H1 (cell line): ENCODE results near the gene PATJ.

Experiments used
- CTCF ChIP-seq, 3 experiments: IDR thresholded peaks; 1 replicate in 2 of 3; 2 replicates in 1 of 3; pipeline versions ENCODE4 v1.5.1 to v1.6.1; 2011; ENCODE audit warnings: low read length in 3 of 3, mild to moderate bottlenecking in 3 of 3, inconsistent platforms in 2 of 3, low read depth in 1 of 3, moderate library complexity in 1 of 3; ENCODE audit not compliant: insufficient read depth in 1 of 3; ENCODE audit errors: control extremely low read depth in 1 of 3
- EGR1 ChIP-seq: IDR thresholded peaks from 2 replicates; pipeline ENCODE4 v1.6.1; 2011; ENCODE audit warnings: low read depth, low read length, borderline replicate concordance
- EZH2 ChIP-seq: fragments of 200-600 bp; sonication (generic); IDR thresholded peaks from 2 replicates; pipeline ENCODE4 v1.7.1; 2012; ENCODE audit warnings: low read depth, mild to moderate bottlenecking, moderate library complexity, low read length, inconsistent platforms; ENCODE audit not compliant: severe bottlenecking
- KDM1A ChIP-seq: fragments of 200-600, 300-600 bp; sonication (generic); IDR thresholded peaks from 2 replicates; pipeline ENCODE4 v1.7.1; 2016; ENCODE audit warnings: mild to moderate bottlenecking, low read length, borderline replicate concordance
- MAX ChIP-seq: IDR thresholded peaks from 2 replicates; pipeline ENCODE4 v1.6.1; 2012; ENCODE audit warnings: inconsistent platforms
- POLR2A ChIP-seq, 2 experiments: IDR thresholded peaks; 1 replicate in 1 of 2; 2 replicates in 1 of 2; pipeline ENCODE4 v1.6.1; 2011; ENCODE audit warnings: low read depth in 2 of 2, low read length in 2 of 2, mild to moderate bottlenecking in 2 of 2; ENCODE audit errors: control extremely low read depth in 1 of 2
- SIN3A ChIP-seq, 2 experiments: IDR thresholded peaks in 1 of 2; conservative IDR thresholded peaks in 1 of 2; 2 replicates each; pipeline ENCODE4 v1.6.1; 2011 to 2012; ENCODE audit warnings: low read length in 2 of 2, improper control_type of control experiment in 1 of 2, low read depth in 1 of 2, mild to moderate bottlenecking in 1 of 2
- TEAD4 ChIP-seq: IDR thresholded peaks from 2 replicates; pipeline ENCODE4 v1.6.1; 2012; ENCODE audit warnings: low read depth, low read length, inconsistent platforms, mixed read lengths
- ZNF274 ChIP-seq: IDR thresholded peaks from 2 replicates; pipeline ENCODE4 v1.7.0; 2012; ENCODE audit warnings: low read length, borderline replicate concordance; ENCODE audit errors: extremely low read depth
- TF ChIP-seq, protein P1 (sequence below): IDR thresholded peaks from 2 replicates; pipeline ENCODE4 v1.6.1; 2011; ENCODE audit warnings: low read length, improper control_type of control experiment

GRCh38 chr1:62176597-62177312, 434.5 kb downstream of the PATJ start:
- TF ChIP-seq EZH2 (no peak), POLR2A (IDR thresholded peaks at IDR 0.05; ENCODE audit: control extremely low read depth in 1 of 2, low read depth in 2 of 2, low read length in 2 of 2) (no peak), CTCF (IDR thresholded peaks at IDR 0.05; ENCODE audit: control extremely low read depth in 1 of 3, insufficient read depth in 1 of 3, low read depth in 1 of 3, low read length in 3 of 3) (no peak), KDM1A (no peak; the same call in 1 of the 2 replicates), TEAD4 (no peak), ZNF274 (no peak), EGR1 (no peak), MAX (no peak), SIN3A (conservative IDR thresholded peaks at IDR 0.05 in 1 of 2, IDR thresholded peaks at IDR 0.05 in 1 of 2; ENCODE audit: low read depth in 1 of 2, low read length in 2 of 2) (no peak)
- TF ChIP-seq, protein P1, sequence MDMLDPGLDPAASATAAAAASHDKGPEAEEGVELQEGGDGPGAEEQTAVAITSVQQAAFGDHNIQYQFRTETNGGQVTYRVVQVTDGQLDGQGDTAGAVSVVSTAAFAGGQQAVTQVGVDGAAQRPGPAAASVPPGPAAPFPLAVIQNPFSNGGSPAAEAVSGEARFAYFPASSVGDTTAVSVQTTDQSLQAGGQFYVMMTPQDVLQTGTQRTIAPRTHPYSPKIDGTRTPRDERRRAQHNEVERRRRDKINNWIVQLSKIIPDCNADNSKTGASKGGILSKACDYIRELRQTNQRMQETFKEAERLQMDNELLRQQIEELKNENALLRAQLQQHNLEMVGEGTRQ: no peak
